GM23338 (cell line): ENCODE measurements around the gene RAD51B. TPM values are rescaled to one million over a fixed set of nuclear protein-coding genes. Genes with fewer than 3 reads are reported as not detected.

Experiments
- ATAC-seq: fragments of 200-7000 bp; cut with Tn5 transposase; 3 replicates; pipeline ENCODE4 v1.9.1; 2020
- DNase-seq: peaks from one replicate; pipeline ENCODE4 v3.0.0-alpha.2; 2015; ENCODE audit warnings: low spot score
- H2AFZ ChIP-seq: fragments of 200-600 bp; sonication (generic); 2 replicates; pipeline ENCODE4 v1.8.0; 2016; ENCODE audit warnings: antibody characterized with exemption, mild to moderate bottlenecking, moderate library complexity
- H3F3A ChIP-seq: fragments of 200-600 bp; sonication (generic); replicated peaks from 2 replicates; pipeline ENCODE4 v1.8.0; 2017; ENCODE audit warnings: antibody characterized with exemption, mixed run types, low read depth
- H3K27ac ChIP-seq: fragments of 200-600 bp; sonication (generic); 2 replicates; pipeline ENCODE4 v1.6.1; 2016; ENCODE audit warnings: low read depth
- H3K27me3 ChIP-seq: fragments of 200-600 bp; sonication (generic); 2 replicates; pipeline ENCODE4 v1.8.0; 2016; ENCODE audit warnings: mild to moderate bottlenecking, mixed run types, moderate library complexity; ENCODE audit not compliant: insufficient read depth
- H3K36me3 ChIP-seq: fragments of 200-600 bp; sonication (generic); 2 replicates; pipeline ENCODE4 v1.8.0; 2016; ENCODE audit warnings: mild to moderate bottlenecking; ENCODE audit not compliant: insufficient read depth
- H3K4me1 ChIP-seq: fragments of 200-600 bp; sonication (generic); 2 replicates; pipeline ENCODE4 v1.8.0; 2016; ENCODE audit warnings: mild to moderate bottlenecking, moderate library complexity; ENCODE audit not compliant: insufficient read depth
- H3K4me2 ChIP-seq: fragments of 200-600 bp; sonication (generic); 2 replicates; pipeline ENCODE4 v1.7.1; 2017; ENCODE audit warnings: mixed run types
- H3K4me3 ChIP-seq: fragments of 200-600 bp; sonication (generic); 2 replicates; pipeline ENCODE4 v1.6.1; 2016; ENCODE audit warnings: mixed run types
- H3K79me2 ChIP-seq: fragments of 200-600 bp; sonication (generic); replicated peaks from 2 replicates; pipeline ENCODE4 v1.8.0; 2017; ENCODE audit warnings: mild to moderate bottlenecking; ENCODE audit not compliant: insufficient read depth
- H3K9me2 ChIP-seq: fragments of 200-600 bp; sonication (generic); 2 replicates; pipeline ENCODE4 v1.8.0; 2017; ENCODE audit not compliant: insufficient read depth
- H4K20me1 ChIP-seq: fragments of 200-600 bp; sonication (generic); replicated peaks from 2 replicates; pipeline ENCODE4 v1.8.0; 2017; ENCODE audit warnings: mild to moderate bottlenecking; ENCODE audit not compliant: insufficient read depth
- H3K27ac Mint-ChIP-seq: 2 replicates; pipeline ENCODE4 v1.8.0; 2020; ENCODE audit warnings: inconsistent platforms, mild to moderate bottlenecking, moderate library complexity, mixed read lengths
- H3K27me3 Mint-ChIP-seq: 3 replicates; pipeline ENCODE4 v1.8.0; 2022; ENCODE audit warnings: low read depth, mild to moderate bottlenecking, moderate library complexity, mixed read lengths, inconsistent platforms; ENCODE audit not compliant: insufficient read depth, poor library complexity
- H3K36me3 Mint-ChIP-seq: 3 replicates; pipeline ENCODE4 v1.8.0; 2021; ENCODE audit warnings: low read depth, mild to moderate bottlenecking, inconsistent platforms, moderate library complexity, mixed read lengths
- H3K4me1 Mint-ChIP-seq: 3 replicates; pipeline ENCODE4 v1.8.0; 2020; ENCODE audit warnings: mild to moderate bottlenecking, inconsistent platforms, mixed read lengths
- H3K4me3 Mint-ChIP-seq: 3 replicates; pipeline ENCODE4 v1.8.0; 2021; ENCODE audit warnings: moderate library complexity, mild to moderate bottlenecking, inconsistent platforms, mixed read lengths
- H3K9me3 Mint-ChIP-seq: 3 replicates; pipeline ENCODE4 v1.8.0; 2020; ENCODE audit warnings: moderate library complexity, mild to moderate bottlenecking, inconsistent platforms, mixed read lengths
- CTCF ChIP-seq, 2 experiments: fragments of 200-600 bp in 1 of 2; sonication (generic) in 1 of 2; conservative IDR thresholded peaks; 2 replicates each; pipeline versions ENCODE4 v1.5.1 to v1.6.1; 2016 to 2017; ENCODE audit warnings: antibody characterized with exemption in 2 of 2, low read depth in 2 of 2, mild to moderate bottlenecking in 2 of 2, moderate library complexity in 1 of 2
- NANOG ChIP-seq: IDR thresholded peaks from 2 replicates; pipeline ENCODE4 v1.6.1; 2016; ENCODE audit warnings: antibody characterized with exemption, borderline replicate concordance
- STAT1 ChIP-seq: IDR thresholded peaks from one replicate; pipeline ENCODE4 v1.6.1; 2016; ENCODE audit warnings: antibody characterized with exemption; ENCODE audit not compliant: unreplicated experiment
- ZNF331 ChIP-seq: fragments of 250-450 bp; sonication (Bioruptor Pico); IDR thresholded peaks from 2 replicates; pipeline ENCODE4 v1.5.0; 2020; ENCODE audit warnings: low read depth, mild to moderate bottlenecking, moderate library complexity
- ZNF462 ChIP-seq: fragments of 250-450 bp; sonication (Bioruptor Pico); IDR thresholded peaks from 2 replicates; pipeline ENCODE4 v1.5.0; 2020; ENCODE audit warnings: mild to moderate bottlenecking, moderate library complexity
- polyA plus RNA-seq: library from polyadenylated mRNA; unstranded; fragments of >200 nt; fragmentation: Nextera tagmentation; extraction: Ambion mirVana; gene quantifications from 2 replicates; pipeline ENCODE4 v1.2.1, GENCODE V29; 2016
- total RNA-seq: library from RNA; depleted of rRNA; stranded (reverse); fragments of >200 nt; shearing (Covaris generic); gene quantifications from 2 replicates; pipeline ENCODE4 v1.2.3, GENCODE V29; 2014

The RAD51B gene
- total and polyA plus RNA-seq, 2 experiments from 2014 or later, result 15.7 to 29.1 TPM

- TF ChIP-seq ZNF462, result no peak
- TF ChIP-seq ZNF331 (CRISPR knock-in tag), result no peak
- TF ChIP-seq CTCF (conservative IDR thresholded peaks at IDR 0.05; ENCODE audit: low read depth in 2 of 2), result no peak
Measured at GRCh38 chr14:68528040-68528687, 708.6 kb downstream of the RAD51B start (continued).

- Histone ChIP-seq H3K4me2 (no peak overlapping the region), H3K4me3 (no peak overlapping the region), H3K27me3 (no peaks in the 10 kb centered on the region), H3K9me2 (peaks cover 10% of the 10 kb centered on the region; the same call in 1 of the 2 replicates), H3K27ac (no peak overlapping the region), H3K79me2 (no peaks in the 10 kb centered on the region), H3K36me3 (peaks cover 12% of the 10 kb centered on the region), H2AFZ (no peak overlapping the region), H3F3A (no peaks in the 10 kb centered on the region), H4K20me1 (no peaks in the 10 kb centered on the region), H3K4me1 (no peaks in the 10 kb centered on the region; the same call in 1 of the 2 replicates)
- Mint-ChIP-seq H3K27ac (no peak overlapping the region), H3K9me3 (peaks cover 23% of the 10 kb centered on the region), H3K27me3 (peaks cover 3% of the 10 kb centered on the region), H3K36me3 (peaks cover 19% of the 10 kb centered on the region), H3K4me1 (peaks cover 12% of the 10 kb centered on the region; the same call in 2 of the 3 replicates), H3K4me3 (no peak overlapping the region)
- no peak for ATAC-seq
- DNase-seq, result no peak
- TF ChIP-seq STAT1 (no peak), ZNF462 (no peak), NANOG (no peak)
Measured at GRCh38 chr14:68530443-68530842, 710.9 kb downstream of the RAD51B start.
